ENCODE data around the gene OR2K2. TPM values are rescaled to one million over a fixed set of nuclear protein-coding genes. Genes with fewer than 3 reads are reported as not detected.

The OR2K2 gene
- total and polyA plus RNA-seq, 2 donors (not counting 3 experiments of a cell fraction or from before 2014, with no cell fraction given): not detected

- H3K9ac ChIP-seq (replicated peaks; ENCODE audit: extremely low read depth, insufficient read depth, low read length): no peak overlapping the region
- no peaks in the 10 kb centered on the region for H3K27me3 ChIP-seq (ENCODE audit: control insufficient read depth in 2 of 2, insufficient read depth in 2 of 2, low read length in 2 of 2)
- H3K4me3 ChIP-seq (replicated peaks in 1 of 3; ENCODE audit: insufficient read depth in 1 of 3, low read depth in 1 of 3, low read length in 3 of 3): no peak overlapping the region
- no peak for FAIRE-seq
- intact Hi-C loops (cut with micrococcal nuclease) (no loop called here), dilution Hi-C loops (cut with MboI; ENCODE audit: extremely low pct_ligation_motif_present, low sequenced_read_pairs) (no loop called here)
- DNase-seq (ENCODE audit: low read depth, low spot score): no peak
- H2AFZ ChIP-seq (ENCODE audit: low read depth, low read length): no peak overlapping the region
- no peaks in the 10 kb centered on the region for H3K36me3 ChIP-seq (ENCODE audit: control insufficient read depth in 2 of 2, extremely low read depth in 1 of 2, insufficient read depth in 2 of 2, low read length in 2 of 2)
- H4K20me1 ChIP-seq (replicated peaks; ENCODE audit: control insufficient read depth, extremely low read depth, insufficient read depth, low read length): no peaks in the 10 kb centered on the region
- CTCF ChIA-PET: no interaction called here
- TF ChIP-seq POLR2AphosphoS5 (IDR thresholded peaks at IDR 0.05; ENCODE audit: insufficient read depth, low read depth, low read length) (no peak), FOS (IDR thresholded peaks at IDR 0.05; ENCODE audit: borderline replicate concordance, insufficient read depth, low read length) (no peak)
- H3K79me2 ChIP-seq (ENCODE audit: control insufficient read depth, insufficient read depth, low read length): no peaks in the 10 kb centered on the region
- no TSS peak for BruUV-seq (replicated peaks)
- H3K9me3 ChIP-seq (replicated peaks; ENCODE audit: control insufficient read depth, insufficient read depth, low read length): no peaks in the 10 kb centered on the region
- POLR2A ChIA-PET: no interaction called here
- no peak overlapping the region for H3K27ac ChIP-seq (ENCODE audit: insufficient read depth, low read depth, low read length)
- peaks cover 8% of the 10 kb centered on the region for H3K4me1 ChIP-seq (ENCODE audit: control insufficient read depth, extremely low read depth, insufficient read depth, low read length)
- H3K9me1 ChIP-seq (replicated peaks; ENCODE audit: control insufficient read depth, extremely low read depth, insufficient read depth, low read length): no peaks in the 10 kb centered on the region
- H3K4me2 ChIP-seq (ENCODE audit: insufficient read depth, low read length): no peak overlapping the region
Measured at GRCh38 chr9:111350556-111350955, 20.5 kb upstream of the OR2K2 start.

DNA sequence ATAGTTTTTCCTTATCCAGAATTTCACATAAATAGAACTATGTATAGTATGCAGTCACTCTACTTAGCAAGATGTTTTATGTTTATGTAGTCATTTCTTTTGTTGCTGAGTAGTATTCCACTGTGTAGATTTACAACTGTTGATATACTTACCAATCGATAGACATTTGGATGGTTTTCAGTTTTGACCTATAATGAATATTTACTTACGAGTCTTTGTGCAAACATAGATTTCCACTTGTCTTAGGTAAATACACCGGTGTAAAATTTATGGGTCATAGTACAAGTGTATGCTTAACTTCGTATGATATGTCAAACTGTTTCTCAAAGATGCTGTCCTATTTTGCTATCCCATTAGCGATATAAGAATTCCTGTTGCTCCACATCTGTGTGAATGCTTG, 19.7 kb upstream of the OR2K2 start:
- Histone ChIP-seq H3K4me2 (ENCODE audit: insufficient read depth, low read length) (no peak overlapping the region), H3K9me1 (replicated peaks; ENCODE audit: control insufficient read depth, extremely low read depth, insufficient read depth, low read length) (no peaks in the 10 kb centered on the region), H3K27ac (ENCODE audit: insufficient read depth, low read depth, low read length) (no peak overlapping the region), H3K4me1 (ENCODE audit: control insufficient read depth, extremely low read depth, insufficient read depth, low read length) (peaks cover 8% of the 10 kb centered on the region), H2AFZ (ENCODE audit: low read depth, low read length) (no peak overlapping the region), H3K4me3 (replicated peaks in 1 of 3; ENCODE audit: insufficient read depth in 1 of 3, low read depth in 1 of 3, low read length in 3 of 3) (no peak overlapping the region), H3K27me3 (ENCODE audit: control insufficient read depth in 2 of 2, insufficient read depth in 2 of 2, low read length in 2 of 2) (no peaks in the 10 kb centered on the region), H4K20me1 (replicated peaks; ENCODE audit: control insufficient read depth, extremely low read depth, insufficient read depth, low read length) (no peaks in the 10 kb centered on the region), H3K79me2 (ENCODE audit: control insufficient read depth, insufficient read depth, low read length) (no peaks in the 10 kb centered on the region), H3K9me3 (replicated peaks; ENCODE audit: control insufficient read depth, insufficient read depth, low read length) (no peaks in the 10 kb centered on the region), H3K36me3 (ENCODE audit: control insufficient read depth in 2 of 2, extremely low read depth in 1 of 2, insufficient read depth in 2 of 2, low read length in 2 of 2) (no peaks in the 10 kb centered on the region), H3K9ac (replicated peaks; ENCODE audit: extremely low read depth, insufficient read depth, low read length) (no peak overlapping the region)
- no TSS peak for BruUV-seq (replicated peaks)
- DNase-seq (ENCODE audit: low read depth, low spot score): no peak
- dilution Hi-C loops (cut with MboI; ENCODE audit: extremely low pct_ligation_motif_present, low sequenced_read_pairs): no loop called here
- ChIA-PET POLR2A (no interaction called here), CTCF (no interaction called here)
- no peak for FAIRE-seq
- intact Hi-C loops (cut with micrococcal nuclease): no loop called here
- no peak for TF ChIP-seq FOS (IDR thresholded peaks at IDR 0.05; ENCODE audit: borderline replicate concordance, insufficient read depth, low read length)
- TF ChIP-seq JUN (IDR thresholded peaks at IDR 0.05; ENCODE audit: borderline replicate concordance, insufficient read depth, insufficient read length, low read depth): no peak
- no peak for TF ChIP-seq POLR2A (IDR thresholded peaks at IDR 0.05; ENCODE audit: low read depth, low read length)
- TF ChIP-seq MYC (IDR thresholded peaks at IDR 0.05; ENCODE audit: low read depth, low read length): no peak
- no peak for TF ChIP-seq GATA2 (IDR thresholded peaks at IDR 0.05; ENCODE audit: insufficient read depth, insufficient read length, low read depth, low read length)
- TF ChIP-seq EZH2 (IDR thresholded peaks at IDR 0.05; ENCODE audit: borderline replicate concordance, low read depth, low read length, severe bottlenecking): no peak
- no peak for TF ChIP-seq POLR2AphosphoS5 (IDR thresholded peaks at IDR 0.05; ENCODE audit: insufficient read depth, low read depth, low read length)
- TF ChIP-seq CTCF (IDR thresholded peaks at IDR 0.05; ENCODE audit: extremely low read depth in 1 of 2, insufficient read depth in 1 of 2, low read depth in 1 of 2, low read length in 2 of 2): no peak
- TF ChIP-seq MAX (IDR thresholded peaks at IDR 0.05; ENCODE audit: insufficient read depth, insufficient read length): no peak
